Liver (tissue), 9 donors: ENCODE measurements around the gene ZNF652. TPM values are rescaled to one million over a fixed set of nuclear protein-coding genes. Genes with fewer than 3 reads are reported as not detected.

Experiments
- DNase-seq: peaks from one replicate; pipeline ENCODE4 v3.0.0-alpha.2; 2017; ENCODE audit warnings: low spot score
- H3K27ac ChIP-seq, 2 donors: one replicate each; pipeline ENCODE4 v1.7.0; 2013; ENCODE audit warnings: inconsistent platforms in 2 of 2, low read length in 2 of 2, control low read depth in 1 of 2, low read depth in 1 of 2, mild to moderate bottlenecking in 1 of 2
- H3K27me3 ChIP-seq, 4 donors: one replicate each; pipeline versions ENCODE4 v1.6.1 to v1.7.0; 2013; ENCODE audit warnings: low read length in 3 of 4, inconsistent platforms in 1 of 4, mild to moderate bottlenecking in 1 of 4, moderate library complexity in 1 of 4; ENCODE audit not compliant: control insufficient read depth in 4 of 4, insufficient read depth in 4 of 4
- H3K36me3 ChIP-seq, 4 donors: one replicate each; pipeline versions ENCODE4 v1.6.1 to v1.7.0; 2013; ENCODE audit warnings: low read length in 3 of 4, mild to moderate bottlenecking in 3 of 4, low read depth in 1 of 4, moderate library complexity in 1 of 4; ENCODE audit not compliant: control insufficient read depth in 4 of 4, insufficient read depth in 3 of 4
- H3K4me1 ChIP-seq, 4 donors: one replicate each; pipeline versions ENCODE4 v1.6.1 to v1.7.0; 2013; ENCODE audit warnings: low read length in 3 of 4, mild to moderate bottlenecking in 3 of 4, moderate library complexity in 1 of 4; ENCODE audit not compliant: control insufficient read depth in 4 of 4, insufficient read depth in 4 of 4
- H3K4me3 ChIP-seq, 3 donors: one replicate each; pipeline versions ENCODE4 v1.6.1 to v1.7.0; 2013; ENCODE audit warnings: low read length in 3 of 3, control low read depth in 1 of 3, low read depth in 1 of 3, mild to moderate bottlenecking in 1 of 3
- H3K9ac ChIP-seq, 2 donors: one replicate each; pipeline ENCODE4 v1.7.0; 2013; ENCODE audit warnings: low read length in 2 of 2, mild to moderate bottlenecking in 2 of 2, moderate library complexity in 2 of 2, control low read depth in 1 of 2, low read depth in 1 of 2
- H3K9me3 ChIP-seq, 4 donors: one replicate each; pipeline versions ENCODE4 v1.6.1 to v1.7.0; 2013; ENCODE audit warnings: low read length in 3 of 4; ENCODE audit not compliant: control insufficient read depth in 4 of 4
- ATF3 ChIP-seq: IDR thresholded peaks from 2 replicates; pipeline ENCODE4 v1.6.1; 2016; ENCODE audit warnings: antibody characterized with exemption
- CTCF ChIP-seq: fragments of 150-350 bp; IDR thresholded peaks from 2 replicates; pipeline ENCODE4 v1.5.1; 2017; ENCODE audit warnings: improper control_type of control experiment, low read depth, low read length; ENCODE audit not compliant: missing input control
- EGR1 ChIP-seq, 2 donors: IDR thresholded peaks; 2 replicates each; pipeline ENCODE4 v1.6.1; 2016 to 2018; ENCODE audit warnings: antibody characterized with exemption in 2 of 2, low read depth in 2 of 2
- FOXA1 ChIP-seq: IDR thresholded peaks from 2 replicates; pipeline ENCODE4 v1.6.1; 2016; ENCODE audit warnings: antibody characterized with exemption
- FOXA2 ChIP-seq: IDR thresholded peaks from 2 replicates; pipeline ENCODE4 v1.6.1; 2016; ENCODE audit warnings: antibody characterized with exemption
- GABPA ChIP-seq, 2 donors: IDR thresholded peaks in 1 of 2; conservative IDR thresholded peaks in 1 of 2; 2 replicates each; pipeline ENCODE4 v1.6.1; 2016; ENCODE audit warnings: antibody characterized with exemption in 2 of 2, mild to moderate bottlenecking in 1 of 2, moderate library complexity in 1 of 2
- HNF4A ChIP-seq, 2 donors: conservative IDR thresholded peaks; 2 replicates each; pipeline ENCODE4 v1.6.1; 2016; ENCODE audit warnings: antibody characterized with exemption in 2 of 2, mild to moderate bottlenecking in 2 of 2
- HNF4G ChIP-seq: IDR thresholded peaks from 2 replicates; pipeline ENCODE4 v1.6.1; 2016; ENCODE audit warnings: antibody characterized with exemption
- JUND ChIP-seq, 2 donors: IDR thresholded peaks; 2 replicates each; pipeline ENCODE4 v1.6.1; 2016; ENCODE audit warnings: antibody characterized with exemption in 2 of 2
- NR2F2 ChIP-seq: IDR thresholded peaks from 2 replicates; pipeline ENCODE4 v1.6.1; 2016; ENCODE audit warnings: antibody characterized with exemption
- RAD21 ChIP-seq, 2 donors: IDR thresholded peaks; 2 replicates each; pipeline ENCODE4 v1.6.1; 2016; ENCODE audit warnings: antibody characterized with exemption in 2 of 2, mild to moderate bottlenecking in 2 of 2
- REST ChIP-seq: IDR thresholded peaks from 2 replicates; pipeline ENCODE4 v1.6.1; 2016; ENCODE audit warnings: antibody characterized with exemption, mild to moderate bottlenecking
- RXRA ChIP-seq, 2 donors: IDR thresholded peaks; 2 replicates each; pipeline ENCODE4 v1.6.1; 2017 to 2018; ENCODE audit warnings: antibody characterized with exemption in 2 of 2, mild to moderate bottlenecking in 1 of 2
- SP1 ChIP-seq: IDR thresholded peaks from 2 replicates; pipeline ENCODE4 v1.6.1; 2018; ENCODE audit warnings: antibody characterized with exemption, mild to moderate bottlenecking
- TAF1 ChIP-seq: conservative IDR thresholded peaks from 2 replicates; pipeline ENCODE4 v1.6.1; 2016; ENCODE audit warnings: antibody characterized with exemption, mild to moderate bottlenecking
- YY1 ChIP-seq: IDR thresholded peaks from 2 replicates; pipeline ENCODE4 v1.6.1; 2016; ENCODE audit warnings: antibody characterized with exemption, mild to moderate bottlenecking
- ZBTB33 ChIP-seq: IDR thresholded peaks from 2 replicates; pipeline ENCODE4 v1.6.1; 2016; ENCODE audit warnings: antibody characterized with exemption
- WGBS: extraction: QIAGEN DNeasy Blood & Tissue Kit; methylation state at CpG from one replicate; pipeline ENCODE4 v1.1.7; 2013; 5-methylcytosine and 5-hydroxymethylcytosine counted together
- polyA plus RNA-seq, 2 donors: library from polyadenylated mRNA; stranded (reverse) in 1 of 2; unstranded in 1 of 2; fragments of 200-250 nt in 1 of 2; fragments of >200 nt in 1 of 2; fragmentation: Nextera tagmentation in 1 of 2; extraction: Ambion mirVana in 1 of 2; gene quantifications; one replicate each; pipeline versions ENCODE4 v1.2.1 to v1.2.3, GENCODE V29; 2013 to 2015
- total RNA-seq, 2 donors: library from RNA; depleted of rRNA; stranded (reverse); fragments of >200 nt; gene quantifications; one replicate each; pipeline ENCODE4 v1.2.3, GENCODE V29; 2014
- TF ChIP-seq, protein P1 (sequence below): IDR thresholded peaks from 2 replicates; pipeline ENCODE4 v1.6.1; 2016; ENCODE audit warnings: antibody characterized with exemption
- donor health status: healthy.
- donor health status: healthy.
- donor health status: healthy.
- donor health status: healthy.
- donor health status: healthy.

Gene ZNF652
- total and polyA plus RNA-seq, 4 donors = 5.3 to 23.1 (median 17.5) TPM

- Histone ChIP-seq H3K36me3 (no peaks in the 10 kb centered on the region), H3K4me3 (no peak overlapping the region), H3K9me3 (no peaks in the 10 kb centered on the region), H3K27me3 (no peaks in the 10 kb centered on the region), H3K4me1 (peaks cover 2 to 9% (median 4%) of the 10 kb centered on the region in 4 donors), H3K9ac (no peak overlapping the region), H3K27ac (no peak overlapping the region)
- DNase-seq = no peak
- TF ChIP-seq CTCF (no peak), RAD21 (IDR thresholded peaks at IDR 0.05) (no peak), JUND (IDR thresholded peaks at IDR 0.05) (no peak), FOXA1 (no peak), RXRA (IDR thresholded peaks at IDR 0.05) (no peak), ZBTB33 (no peak), NR2F2 (no peak), ATF3 (no peak), YY1 (no peak), FOXA2 (no peak), SP1 (no peak), HNF4A (conservative IDR thresholded peaks at IDR 0.05) (no peak), TAF1 (no peak), HNF4G (no peak), REST (no peak), GABPA (IDR thresholded peaks at IDR 0.05 in 1 of 2, conservative IDR thresholded peaks at IDR 0.05 in 1 of 2) (no peak), EGR1 (IDR thresholded peaks at IDR 0.05; ENCODE audit: low read depth in 2 of 2) (no peak)
- TF ChIP-seq, protein P1, sequence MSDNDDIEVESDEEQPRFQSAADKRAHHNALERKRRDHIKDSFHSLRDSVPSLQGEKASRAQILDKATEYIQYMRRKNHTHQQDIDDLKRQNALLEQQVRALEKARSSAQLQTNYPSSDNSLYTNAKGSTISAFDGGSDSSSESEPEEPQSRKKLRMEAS = no peak
- 81% methylated on average over 8 of the region's 8 CpGs for WGBS
These were observed 31.6 kb upstream of the ZNF652 start for GRCh38 chr17:49393491-49394255.
